Measurements from ENCODE around the gene FAM53C.
"Not testable (repeated sequence)": the region's sequence is repeated elsewhere in the genome, so short reads cannot be mapped to it uniquely, and the experiment has no call there.

Gene FAM53C

GRCh38 chr5:138351517-138351916 is 13.5 kb downstream of the FAM53C start:
- DNase-seq, result no peak

- DNase-seq, result peak; percentile 84
Observed at GRCh38 chr5:138352071-138352721, 14.1 kb downstream of the FAM53C start, which contains the start of gene KDM3B. KDM3B (plus strand) TSS chr5:138352685; CDS start chr5:138352796, 111 bp downstream.

- DNase-seq, result peak; percentile 66
Observed at GRCh38 chr5:138352722-138353559, 14.9 kb downstream of the FAM53C start.

- no peak for DNase-seq
Observed at GRCh38 chr5:138353560-138354080, 15.6 kb downstream of the FAM53C start.

- DNase-seq, result no peak
Observed at GRCh38 chr5:138354387-138354786, 16.3 kb downstream of the FAM53C start.

GRCh38 chr5:138354926-138355378 is 16.9 kb downstream of the FAM53C start:
- DNase-seq, result peak; percentile 79

- DNase-seq, result no peak
Observed at GRCh38 chr5:138359621-138360020, 21.6 kb downstream of the FAM53C start.

- DNase-seq, result no peak
Observed at GRCh38 chr5:138360941-138361452, 22.9 kb downstream of the FAM53C start.

- DNase-seq, result no peak
Observed at GRCh38 chr5:138364576-138364975, 26.5 kb downstream of the FAM53C start.

- DNase-seq, result no peak
Observed at GRCh38 chr5:138366632-138367382, 28.7 kb downstream of the FAM53C start.

GRCh38 chr5:138369261-138369660 is 31.2 kb downstream of the FAM53C start:
- DNase-seq, result no peak

- no peak for DNase-seq
Observed at GRCh38 chr5:138369706-138370105, 31.6 kb downstream of the FAM53C start.

GRCh38 chr5:138370537-138370936 is 32.5 kb downstream of the FAM53C start:
- DNase-seq, result no peak

- no peak for DNase-seq
Observed at GRCh38 chr5:138371454-138371853, 33.4 kb downstream of the FAM53C start.

- DNase-seq, result no peak
Observed at GRCh38 chr5:138372225-138372624, 34.2 kb downstream of the FAM53C start.

- no peak for DNase-seq
Observed at GRCh38 chr5:138372653-138373052, 34.6 kb downstream of the FAM53C start.

- DNase-seq, result no peak
Observed at GRCh38 chr5:138382347-138382746, 44.3 kb downstream of the FAM53C start.

- no peak for DNase-seq
Observed at GRCh38 chr5:138385660-138386059, 47.6 kb downstream of the FAM53C start.

GRCh38 chr5:138386290-138386689 is 48.2 kb downstream of the FAM53C start:
- DNase-seq, result no peak

GRCh38 chr5:138389332-138389731 is 51.3 kb downstream of the FAM53C start:
- DNase-seq, result no peak

GRCh38 chr5:138389911-138390310 is 51.8 kb downstream of the FAM53C start:
- not testable (repeated sequence) for DNase-seq

GRCh38 chr5:138391859-138392386 is 53.9 kb downstream of the FAM53C start:
- DNase-seq, result no peak
